Suprapubic skin (tissue), 4 donors: Measurements from ENCODE around the gene DIAPH3. TPM values are rescaled to one million over a fixed set of nuclear protein-coding genes. Genes with fewer than 3 reads are reported as not detected.

Source experiments
- DNase-seq, 2 donors: peaks; one replicate each; pipeline ENCODE4 v3.0.0-alpha.2; 2019; ENCODE audit warnings: low spot score in 2 of 2
- H3K27ac ChIP-seq: fragments of 200-600 bp; sonication (generic); one replicate; pipeline ENCODE4 v1.5.1; 2019
- H3K27me3 ChIP-seq: fragments of 200-600 bp; sonication (generic); one replicate; pipeline ENCODE4 v1.5.1; 2019
- H3K36me3 ChIP-seq: fragments of 200-600 bp; sonication (generic); one replicate; pipeline ENCODE4 v1.5.1; 2019
- H3K4me1 ChIP-seq: fragments of 200-600 bp; sonication (generic); one replicate; pipeline ENCODE4 v1.5.1; 2019
- H3K4me3 ChIP-seq: fragments of 200-600 bp; sonication (generic); one replicate; pipeline ENCODE4 v1.5.1; 2019; ENCODE audit warnings: mild to moderate bottlenecking
- H3K9me3 ChIP-seq: fragments of 200-600 bp; sonication (generic); one replicate; pipeline ENCODE4 v1.5.1; 2019
- CTCF ChIP-seq, 2 donors: fragments of 200-600 bp in 1 of 2; fragments of 450-650 bp in 1 of 2; sonication (generic) in 1 of 2; IDR thresholded peaks; one replicate each; pipeline ENCODE4 v1.5.1; 2016 to 2019; ENCODE audit warnings: antibody characterized with exemption in 2 of 2, mild to moderate bottlenecking in 1 of 2, moderate library complexity in 1 of 2
- EP300 ChIP-seq: sonication (generic); formaldehyde crosslinking; IDR thresholded peaks from one replicate; pipeline ENCODE4 v1.6.1; 2017; ENCODE audit warnings: antibody characterized with exemption
- POLR2A ChIP-seq, 2 donors: fragments of 450-650 bp; IDR thresholded peaks; one replicate each; pipeline ENCODE4 v1.6.1; 2017; ENCODE audit warnings: antibody characterized with exemption in 2 of 2, mild to moderate bottlenecking in 2 of 2, moderate library complexity in 2 of 2
- POLR2AphosphoS5 ChIP-seq, 3 donors: sonication (generic); formaldehyde crosslinking; IDR thresholded peaks; one replicate each; pipeline ENCODE4 v1.6.1; 2017; ENCODE audit warnings: antibody characterized with exemption in 3 of 3
- WGBS: methylation state at CpG from one replicate; pipeline ENCODE4 v1.1.5; 2018; 5-methylcytosine and 5-hydroxymethylcytosine counted together
- total RNA-seq, 4 donors: library from RNA; depleted of rRNA; stranded (reverse); fragments of >200 nt; gene quantifications; one replicate each; pipeline ENCODE4 v1.1.0, GENCODE V29; 2016

DIAPH3 gene
- total RNA-seq, 4 donors from 2014 or later = 0.93 to 3.0 (median 2.3) TPM

- no peaks in the 10 kb centered on the region for H3K27me3 ChIP-seq
- no peak overlapping the region for H3K27ac ChIP-seq
- H3K4me1 ChIP-seq = no peaks in the 10 kb centered on the region
- no peaks in the 10 kb centered on the region for H3K9me3 ChIP-seq
- H3K36me3 ChIP-seq = no peaks in the 10 kb centered on the region
- DNase-seq = no peak
- no peak overlapping the region for H3K4me3 ChIP-seq
- no peak for TF ChIP-seq CTCF (IDR thresholded peaks at IDR 0.05)
- TF ChIP-seq POLR2A (IDR thresholded peaks at IDR 0.05) = no peak
- TF ChIP-seq POLR2AphosphoS5 (IDR thresholded peaks at IDR 0.05) = no peak
- TF ChIP-seq EP300 = no peak
- WGBS = 97% methylated on average over 3 of the region's 3 CpGs
Measured at GRCh38 chr13:59970847-59971246, 192.9 kb downstream of the DIAPH3 start.

GRCh38 chr13:59963827-59964226, 199.9 kb downstream of the DIAPH3 start:
- 95% methylated on average over 2 of the region's 2 CpGs for WGBS
- no peaks in the 10 kb centered on the region for H3K4me1 ChIP-seq
- TF ChIP-seq CTCF (IDR thresholded peaks at IDR 0.05) (no peak), POLR2A (IDR thresholded peaks at IDR 0.05) (no peak), POLR2AphosphoS5 (IDR thresholded peaks at IDR 0.05) (no peak), EP300 (no peak)
- H3K36me3 ChIP-seq = no peaks in the 10 kb centered on the region
- H3K27me3 ChIP-seq = no peaks in the 10 kb centered on the region
- DNase-seq = no peak
- no peak overlapping the region for H3K27ac ChIP-seq
- H3K4me3 ChIP-seq = no peak overlapping the region
- no peaks in the 10 kb centered on the region for H3K9me3 ChIP-seq

GRCh38 chr13:59963383-59963782, 200.3 kb downstream of the DIAPH3 start:
- Histone ChIP-seq H3K4me3 (no peak overlapping the region), H3K4me1 (no peaks in the 10 kb centered on the region), H3K27me3 (no peaks in the 10 kb centered on the region), H3K27ac (no peak overlapping the region), H3K36me3 (no peaks in the 10 kb centered on the region), H3K9me3 (no peaks in the 10 kb centered on the region)
- TF ChIP-seq POLR2A (IDR thresholded peaks at IDR 0.05) = no peak
- TF ChIP-seq POLR2AphosphoS5 (IDR thresholded peaks at IDR 0.05) = no peak
- TF ChIP-seq CTCF (IDR thresholded peaks at IDR 0.05) = no peak
- TF ChIP-seq EP300 = no peak
- DNase-seq = no peak

GRCh38 chr13:59962343-59962742, 201.4 kb downstream of the DIAPH3 start:
- no peaks in the 10 kb centered on the region for H3K27me3 ChIP-seq
- no peaks in the 10 kb centered on the region for H3K4me1 ChIP-seq
- TF ChIP-seq CTCF (IDR thresholded peaks at IDR 0.05) (no peak), POLR2AphosphoS5 (IDR thresholded peaks at IDR 0.05) (no peak), POLR2A (IDR thresholded peaks at IDR 0.05) (no peak), EP300 (no peak)
- no peak overlapping the region for H3K4me3 ChIP-seq
- 87% methylated on average over 4 of the region's 4 CpGs for WGBS
- no peaks in the 10 kb centered on the region for H3K9me3 ChIP-seq
- DNase-seq = no peak
- no peak overlapping the region for H3K27ac ChIP-seq
- H3K36me3 ChIP-seq = no peaks in the 10 kb centered on the region

GRCh38 chr13:59960683-59961082, 203.0 kb downstream of the DIAPH3 start:
- Histone ChIP-seq H3K4me3 (no peak overlapping the region), H3K27me3 (no peaks in the 10 kb centered on the region), H3K27ac (no peak overlapping the region), H3K4me1 (no peaks in the 10 kb centered on the region), H3K9me3 (peaks cover 3% of the 10 kb centered on the region), H3K36me3 (no peaks in the 10 kb centered on the region)
- no peak for DNase-seq
- 41% methylated on average over 2 of the region's 2 CpGs for WGBS
- no peak for TF ChIP-seq CTCF (IDR thresholded peaks at IDR 0.05)
- TF ChIP-seq POLR2AphosphoS5 (IDR thresholded peaks at IDR 0.05) = no peak
- no peak for TF ChIP-seq EP300
- TF ChIP-seq POLR2A (IDR thresholded peaks at IDR 0.05) = no peak
